NB4 (cell line): Measurements from ENCODE around the gene C6orf47.

Experiments
- DNase-seq: peaks from one replicate; pipeline ENCODE4 v3.0.0; 2010; ENCODE audit warnings: low read depth
- H3K4me3 ChIP-seq: one replicate; pipeline ENCODE4 v1.5.1; 2011; ENCODE audit warnings: mild to moderate bottlenecking, low read depth, low read length, moderate library complexity
- MYC ChIP-seq: IDR thresholded peaks from 2 replicates; pipeline ENCODE4 v1.6.1; 2011; ENCODE audit warnings: low read depth, low read length
- POLR2A ChIP-seq: IDR thresholded peaks from 2 replicates; pipeline ENCODE4 v1.6.1; 2011; ENCODE audit warnings: mild to moderate bottlenecking; ENCODE audit not compliant: insufficient read length; ENCODE audit errors: extremely low read depth
- TF ChIP-seq, protein P1 (sequence below): IDR thresholded peaks from one replicate; pipeline ENCODE4 v1.5.1; 2012; ENCODE audit warnings: low read depth, low read length
- TF ChIP-seq, protein P2 (sequence below): IDR thresholded peaks from 2 replicates; pipeline ENCODE4 v1.6.1; 2011; ENCODE audit warnings: low read depth, low read length

The C6orf47 gene

DNA sequence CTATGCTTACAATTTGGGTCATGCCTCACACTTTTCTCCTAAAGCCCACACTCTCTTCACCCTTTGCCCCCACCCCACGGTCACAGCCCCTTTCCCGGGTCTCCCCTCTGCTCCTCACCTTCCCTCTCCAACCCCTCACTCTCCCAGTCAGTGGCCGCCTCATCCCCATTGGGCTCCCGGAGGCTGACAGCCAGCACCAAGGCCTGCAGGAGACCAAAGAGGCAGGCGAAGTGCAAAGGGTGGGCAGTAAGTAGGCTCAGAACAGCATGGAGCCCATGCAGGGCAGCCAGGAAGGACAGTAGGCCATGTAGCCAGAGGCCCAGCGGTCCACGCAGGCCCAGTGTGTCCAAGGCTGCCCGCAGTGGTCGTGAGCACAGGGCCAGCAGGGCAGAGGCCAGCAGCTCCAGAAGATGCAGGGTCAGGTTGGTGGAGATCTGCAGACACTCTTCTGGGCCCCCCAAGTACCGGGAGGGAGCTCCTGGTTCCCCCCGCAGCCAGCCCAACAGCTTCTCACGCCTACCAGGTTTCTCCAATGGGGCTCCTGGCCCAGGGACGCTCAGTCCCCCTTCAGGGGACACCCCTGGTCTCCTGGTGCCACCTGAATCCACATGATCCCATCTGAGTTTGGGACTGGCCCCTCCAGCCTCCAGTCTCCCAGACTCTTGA is 1.5 kb downstream of the C6orf47 start:
- peak overlapping the region; percentile 90 for H3K4me3 ChIP-seq
- TF ChIP-seq, protein P1, sequence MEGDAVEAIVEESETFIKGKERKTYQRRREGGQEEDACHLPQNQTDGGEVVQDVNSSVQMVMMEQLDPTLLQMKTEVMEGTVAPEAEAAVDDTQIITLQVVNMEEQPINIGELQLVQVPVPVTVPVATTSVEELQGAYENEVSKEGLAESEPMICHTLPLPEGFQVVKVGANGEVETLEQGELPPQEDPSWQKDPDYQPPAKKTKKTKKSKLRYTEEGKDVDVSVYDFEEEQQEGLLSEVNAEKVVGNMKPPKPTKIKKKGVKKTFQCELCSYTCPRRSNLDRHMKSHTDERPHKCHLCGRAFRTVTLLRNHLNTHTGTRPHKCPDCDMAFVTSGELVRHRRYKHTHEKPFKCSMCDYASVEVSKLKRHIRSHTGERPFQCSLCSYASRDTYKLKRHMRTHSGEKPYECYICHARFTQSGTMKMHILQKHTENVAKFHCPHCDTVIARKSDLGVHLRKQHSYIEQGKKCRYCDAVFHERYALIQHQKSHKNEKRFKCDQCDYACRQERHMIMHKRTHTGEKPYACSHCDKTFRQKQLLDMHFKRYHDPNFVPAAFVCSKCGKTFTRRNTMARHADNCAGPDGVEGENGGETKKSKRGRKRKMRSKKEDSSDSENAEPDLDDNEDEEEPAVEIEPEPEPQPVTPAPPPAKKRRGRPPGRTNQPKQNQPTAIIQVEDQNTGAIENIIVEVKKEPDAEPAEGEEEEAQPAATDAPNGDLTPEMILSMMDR: no peak
- TF ChIP-seq, protein P2, sequence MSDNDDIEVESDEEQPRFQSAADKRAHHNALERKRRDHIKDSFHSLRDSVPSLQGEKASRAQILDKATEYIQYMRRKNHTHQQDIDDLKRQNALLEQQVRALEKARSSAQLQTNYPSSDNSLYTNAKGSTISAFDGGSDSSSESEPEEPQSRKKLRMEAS: no peak
- TF ChIP-seq POLR2A: no peak
- TF ChIP-seq MYC: no peak
- DNase-seq: no peak

DNA sequence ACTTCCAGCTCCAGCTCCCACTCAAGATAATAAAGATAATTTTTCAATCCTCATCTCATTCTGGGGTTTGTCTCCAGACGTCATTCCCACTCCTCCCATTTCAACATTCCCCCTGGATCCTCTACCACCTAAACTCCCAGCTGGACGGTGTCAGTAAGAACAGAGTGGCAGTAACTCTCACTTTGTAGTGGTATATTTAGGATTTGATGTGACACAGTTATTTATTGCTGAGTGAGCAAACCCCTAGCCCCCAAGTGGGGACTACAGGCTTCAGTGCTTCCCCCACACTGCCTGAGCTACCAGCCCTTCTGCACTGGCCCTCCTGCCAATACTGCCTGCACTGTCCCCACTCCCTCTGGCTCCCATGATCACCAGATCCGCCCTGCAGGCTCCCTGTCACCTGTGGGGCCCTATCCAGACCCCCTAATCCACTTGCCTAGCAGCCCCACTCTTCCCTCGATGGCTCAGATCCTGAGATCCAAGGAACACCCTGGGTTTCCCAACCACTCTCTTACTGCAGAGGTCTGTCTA is 2.4 kb downstream of the C6orf47 start:
- no peak for DNase-seq
- peak overlapping the region; percentile 6 for H3K4me3 ChIP-seq
- no peak for TF ChIP-seq POLR2A
- no peak for TF ChIP-seq MYC
- TF ChIP-seq, protein P2: no peak
- TF ChIP-seq, protein P1: no peak

DNA sequence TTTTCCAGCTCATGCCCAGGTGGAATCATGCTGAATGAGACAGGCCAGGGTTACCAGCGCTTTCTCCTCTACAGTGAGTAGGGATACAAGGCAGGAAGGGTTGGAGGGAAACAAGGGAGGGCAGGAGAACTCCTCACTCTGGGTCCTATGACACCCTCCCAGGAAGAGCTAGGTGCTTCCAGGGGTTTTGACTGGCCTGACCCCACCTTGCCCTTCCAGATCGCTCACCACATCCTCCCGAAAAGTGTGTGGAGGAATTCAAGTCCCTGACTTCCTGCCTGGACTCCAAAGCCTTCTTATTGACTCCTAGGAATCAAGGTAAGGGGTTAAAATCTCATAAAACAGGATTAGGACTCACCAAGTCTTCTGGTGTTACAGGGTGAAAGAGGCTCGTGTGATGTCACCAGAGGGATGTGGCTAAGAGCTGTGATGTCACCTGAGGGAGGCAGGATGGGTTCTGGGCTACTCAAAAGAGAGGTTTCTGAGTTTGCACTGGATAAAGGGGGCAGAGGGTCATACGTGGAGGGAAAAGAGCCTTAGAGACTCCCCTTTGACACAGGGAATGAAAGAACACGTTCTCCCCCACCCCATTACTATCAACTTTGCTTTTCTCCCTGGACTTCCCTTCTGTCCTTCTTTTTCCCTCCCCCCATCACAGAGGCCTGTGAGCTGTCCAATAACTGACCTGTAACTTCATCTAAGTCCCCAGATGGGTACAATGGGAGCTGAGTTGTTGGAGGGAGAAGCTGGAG is 3.0 kb downstream of the C6orf47 start:
- peak overlapping the region; percentile 11 for H3K4me3 ChIP-seq
- TF ChIP-seq, protein P2: no peak
- TF ChIP-seq, protein P1: no peak
- TF ChIP-seq POLR2A (no peak), MYC (no peak)
- DNase-seq: peak; percentile 37

DNA sequence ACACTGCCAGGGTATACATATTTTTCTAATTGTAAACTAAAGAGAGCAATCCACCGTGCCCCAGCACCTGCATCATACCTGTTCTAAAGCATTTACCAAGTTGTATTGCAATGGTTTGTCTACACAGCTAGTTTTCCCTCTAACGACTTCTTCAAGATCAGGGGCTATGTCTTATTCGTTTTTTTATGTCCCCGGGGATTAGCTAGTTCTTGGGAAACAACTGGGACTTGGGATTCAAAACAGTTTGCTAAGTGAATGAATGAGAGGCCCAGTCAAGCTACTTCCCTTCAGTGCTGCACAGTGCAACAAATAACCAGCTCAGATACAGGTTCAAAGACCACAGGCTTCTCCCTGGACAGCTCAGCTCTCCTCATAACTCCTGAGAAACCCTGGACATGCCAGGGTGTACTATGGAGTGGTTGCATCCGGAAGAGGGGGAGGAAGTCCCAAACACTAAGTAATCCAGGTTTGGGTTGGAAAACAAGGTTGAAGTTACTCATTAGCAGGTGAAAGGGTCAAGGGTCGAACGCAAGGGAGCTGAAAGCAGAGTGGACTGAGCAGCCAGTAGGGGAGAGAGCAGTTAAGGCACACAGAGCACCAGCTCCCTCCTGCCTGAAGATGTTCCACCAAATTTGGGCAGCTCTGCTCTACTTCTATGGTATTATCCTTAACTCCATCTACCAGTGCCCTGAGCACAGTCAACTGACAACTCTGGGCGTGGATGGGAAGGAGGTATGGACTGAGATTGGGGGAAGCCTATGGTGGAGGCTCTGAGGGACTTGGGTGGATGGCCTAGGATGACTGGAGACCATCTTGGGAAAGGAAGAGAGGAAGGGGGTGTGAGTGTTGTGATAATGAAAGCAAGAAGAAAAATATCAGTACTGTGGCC is 5.0 kb downstream of the C6orf47 start, which contains the start of gene APOM:
TSS of gene APOM (plus strand) at position 546 of the 889 bp plus-strand sequence. CDS start at position 619, 73 bp downstream.
- H3K4me3 ChIP-seq: no peak within 1 kb of the TSS
- no peak for TF ChIP-seq MYC
- no peak for TF ChIP-seq POLR2A
- TF ChIP-seq, protein P1: no peak
- TF ChIP-seq, protein P2: no peak
- no peak for DNase-seq
